Mesenteric fat pad (tissue), 1 donor: Measurements from ENCODE around the gene ZNF280D. TPM values are rescaled to one million over a fixed set of nuclear protein-coding genes. Genes with fewer than 3 reads are reported as not detected.
"Not testable (repeated sequence)": the region's sequence is repeated elsewhere in the genome, so short reads cannot be mapped to it uniquely, and the experiment has no call there.

ENCODE experiments used
- DNase-seq: peaks from one replicate; pipeline ENCODE4 v3.0.0-alpha.2; 2020; ENCODE audit warnings: low spot score
- total RNA-seq: library from RNA; stranded (reverse); fragmentation: NEBNext Ultra II Directional; extraction: Animal tissue kit (Norgen Biotek cat#: 25700); gene quantifications from one replicate; pipeline ENCODE4 v1.2.1, GENCODE V29; 2021
- donor health status: DM: yes; HTN: yes; CAD: no.

ZNF280D gene
- total RNA-seq, 1 donor from 2014 or later, result 37.2 TPM

DNA sequence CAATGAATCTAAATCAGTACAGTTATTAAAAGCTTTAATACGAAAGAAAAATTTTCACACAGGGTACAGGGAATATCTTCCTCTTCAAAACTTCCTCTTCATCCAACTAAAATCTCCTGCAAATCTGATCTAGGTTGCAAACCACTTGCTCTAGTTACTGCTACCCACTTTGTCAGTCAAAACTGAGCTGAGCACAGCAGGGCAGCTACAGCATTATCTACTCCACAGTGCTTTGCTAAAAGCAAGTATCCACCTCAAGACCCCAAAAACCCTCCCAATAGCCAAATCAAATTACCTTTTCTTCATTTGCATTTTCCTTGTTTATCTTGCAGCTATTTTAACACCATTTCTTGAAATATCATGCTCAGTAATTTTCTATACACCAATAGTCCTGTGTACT, 14.7 kb downstream of the ZNF280D start:
- no peak for DNase-seq

DNA sequence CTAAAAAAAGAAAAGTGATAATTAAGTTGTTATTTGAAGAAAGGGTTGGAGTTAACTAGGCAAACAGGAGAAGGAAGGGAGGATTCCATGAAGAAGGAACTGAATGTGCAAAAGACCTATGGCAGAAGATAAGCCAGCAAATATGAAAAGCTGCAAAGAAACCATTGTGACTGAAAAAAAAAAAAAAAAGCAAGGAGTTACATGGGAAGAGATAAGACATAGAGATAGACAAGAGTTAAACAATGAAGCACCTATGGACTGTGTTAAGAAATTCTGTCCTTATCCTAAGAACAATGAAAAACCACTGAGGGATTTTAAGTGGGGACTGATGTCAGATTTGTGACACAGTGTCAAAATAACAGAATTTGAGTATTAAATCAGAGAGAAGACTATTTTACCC, 17.0 kb downstream of the ZNF280D start:
- no peak for DNase-seq

DNA sequence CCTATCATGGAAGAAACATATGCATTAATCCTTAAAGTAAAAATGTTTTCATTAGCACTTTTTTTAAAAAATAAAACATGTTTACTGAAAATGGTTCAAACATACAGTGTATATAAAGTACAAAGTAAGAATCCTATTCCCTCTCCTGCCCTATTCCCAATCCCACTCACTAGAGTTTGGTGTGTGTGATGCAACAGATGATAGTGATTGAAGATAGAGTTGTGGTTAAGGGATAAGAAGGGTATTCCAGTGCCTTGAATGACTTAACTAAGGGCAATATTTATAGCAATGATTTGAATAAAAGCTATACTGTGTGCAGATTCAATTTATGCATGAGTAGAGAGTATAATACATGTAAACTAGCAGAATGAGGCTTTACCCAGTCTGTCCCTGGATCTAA, 18.1 kb downstream of the ZNF280D start:
- no peak for DNase-seq

DNA sequence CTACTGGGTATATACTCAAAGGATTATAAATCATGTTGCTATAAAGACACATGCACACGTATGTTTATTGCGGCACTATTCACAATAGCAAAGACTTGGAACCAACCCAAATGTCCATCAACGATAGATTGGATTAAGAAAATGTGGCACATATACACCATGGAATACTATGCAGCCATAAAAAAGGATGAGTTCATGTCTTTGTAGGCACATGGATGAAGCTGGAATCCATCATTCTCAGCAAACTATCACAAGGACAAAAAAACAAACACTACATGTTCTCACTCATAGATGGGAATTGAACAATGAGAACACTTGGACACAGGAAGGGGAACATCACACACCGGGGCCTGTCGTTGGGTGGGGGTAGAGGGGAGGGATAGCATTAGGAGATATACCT, 23.8 kb downstream of the ZNF280D start:
- not testable (repeated sequence) for DNase-seq

DNA sequence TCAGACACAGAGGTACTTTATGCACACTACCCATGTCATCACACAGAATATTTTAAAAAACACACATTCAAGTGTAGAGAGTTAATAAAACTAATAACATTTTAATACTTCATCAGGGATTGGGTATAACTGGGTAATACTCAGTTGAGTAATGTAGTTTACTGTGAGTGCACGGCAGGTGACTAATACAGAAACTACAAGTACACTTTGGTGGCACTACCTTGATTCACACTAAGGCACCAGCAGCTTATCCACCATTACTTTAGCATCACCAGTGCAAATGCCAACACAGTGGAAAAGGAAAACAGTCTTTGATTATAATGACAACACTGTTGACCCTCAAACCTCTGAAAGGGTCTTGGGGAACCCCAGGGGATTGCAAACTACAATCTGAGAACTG, 33.6 kb downstream of the ZNF280D start:
- no peak for DNase-seq

DNA sequence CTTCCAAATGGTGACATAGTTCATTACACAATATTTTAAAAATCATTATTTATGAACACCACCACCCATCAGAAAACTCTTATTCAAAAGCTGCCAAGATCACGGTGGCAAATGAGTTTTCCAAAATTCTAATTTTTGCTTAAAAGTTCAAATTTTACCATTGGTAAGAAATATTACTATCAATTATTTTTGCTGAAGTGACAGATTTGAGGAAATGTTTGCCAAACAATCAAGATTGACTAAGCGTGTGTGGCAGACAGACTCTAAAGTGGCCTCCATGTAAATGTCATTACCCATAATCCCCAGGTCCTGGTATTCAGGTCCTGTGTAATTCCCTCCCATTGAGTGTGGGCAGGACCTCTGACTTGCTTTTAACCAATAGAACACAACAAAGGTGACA, 35.0 kb downstream of the ZNF280D start:
- DNase-seq, result no peak

DNA sequence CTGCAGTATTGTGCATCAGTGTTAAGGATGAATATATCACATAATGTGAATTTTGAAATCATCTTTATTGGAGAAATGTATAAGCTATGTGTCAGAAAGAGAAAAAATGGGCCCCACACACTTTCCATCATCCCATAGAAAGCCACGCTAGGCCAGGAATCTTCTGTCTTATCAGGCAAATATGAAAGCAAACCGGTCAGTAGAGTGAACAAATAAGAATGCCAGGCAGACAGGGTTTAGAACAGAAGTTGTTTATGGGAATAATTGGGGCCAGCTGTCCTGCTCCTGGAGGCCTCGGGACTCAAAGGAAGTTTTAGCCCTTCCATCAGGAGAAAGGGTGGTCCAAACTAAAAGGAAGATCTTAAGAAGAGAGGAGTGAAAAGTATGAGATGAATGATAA, 39.5 kb downstream of the ZNF280D start:
- DNase-seq, result no peak

DNA sequence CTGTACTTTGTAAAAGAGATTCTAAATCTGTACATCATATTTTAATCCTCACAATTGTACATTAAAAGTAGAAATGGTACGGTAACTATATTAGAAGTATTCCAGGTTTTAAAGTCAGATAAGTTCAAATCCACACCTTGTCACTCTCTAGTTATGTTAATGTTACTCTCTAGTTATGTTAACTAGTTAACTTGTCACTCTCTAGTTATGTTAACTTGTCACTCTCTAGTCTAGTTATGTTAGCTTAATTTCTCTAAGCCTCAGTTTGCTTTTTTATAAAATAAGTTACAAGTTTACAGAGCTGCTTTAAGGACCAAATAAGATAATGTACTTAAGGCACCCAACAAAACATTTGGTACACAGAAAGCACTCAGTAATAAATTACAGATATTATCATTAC, 42.6 kb downstream of the ZNF280D start:
- no peak for DNase-seq

DNA sequence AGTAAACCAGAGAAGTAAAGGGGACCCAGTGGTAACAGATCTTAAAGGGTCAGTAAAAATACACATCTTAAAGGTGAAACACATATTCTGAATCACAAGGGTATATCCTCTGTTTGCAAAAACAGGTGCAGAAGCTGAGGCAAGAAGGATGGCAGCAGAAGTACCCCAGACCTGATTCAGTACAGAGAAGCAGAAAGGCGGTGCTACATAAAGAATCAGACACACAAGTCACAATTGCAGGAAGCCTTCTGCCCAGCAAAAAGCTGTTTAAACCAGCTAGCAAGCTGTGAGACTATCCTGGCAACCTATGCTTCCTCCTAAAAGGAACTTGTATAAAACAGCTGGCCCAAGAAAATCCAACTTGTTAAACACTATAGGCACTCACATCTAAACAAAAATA, 49.4 kb downstream of the ZNF280D start:
- DNase-seq, result no peak

DNA sequence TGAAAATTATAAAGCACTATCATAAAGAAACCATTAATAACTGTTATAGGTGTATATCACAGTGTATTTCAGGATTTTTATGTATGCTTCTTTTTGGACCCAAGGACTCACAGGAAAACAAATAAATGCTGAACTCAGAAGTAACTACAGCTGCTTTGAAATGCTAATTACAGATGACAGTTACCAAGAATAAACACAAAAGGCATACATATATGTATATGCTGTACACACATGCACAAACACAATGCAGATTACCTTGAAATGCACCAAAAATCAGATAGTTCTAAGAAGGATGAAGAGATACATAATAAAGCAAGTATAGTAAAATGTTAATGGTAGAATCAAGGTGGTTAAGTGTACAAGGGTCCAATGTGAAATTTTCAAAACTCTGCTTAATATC, 52.2 kb downstream of the ZNF280D start:
- no peak for DNase-seq

DNA sequence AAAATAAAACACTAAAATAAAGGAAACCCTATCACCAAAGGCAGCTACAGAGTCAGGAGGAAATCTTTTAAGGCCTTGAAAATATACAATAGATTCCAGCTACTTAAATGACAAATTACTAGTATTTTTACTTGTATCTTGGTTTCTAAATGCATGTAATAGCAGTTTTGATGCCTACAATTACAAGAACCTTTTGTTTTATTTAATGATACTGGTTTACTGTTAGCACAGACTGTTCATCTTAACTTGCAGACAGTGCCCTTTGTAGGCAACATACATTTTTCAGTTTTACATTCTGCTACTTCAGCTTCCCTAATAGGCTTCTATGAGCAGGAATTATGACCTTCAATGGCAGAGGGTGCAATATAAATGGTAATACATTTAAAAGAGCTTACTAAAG, 54.1 kb downstream of the ZNF280D start:
- no peak for DNase-seq

DNA sequence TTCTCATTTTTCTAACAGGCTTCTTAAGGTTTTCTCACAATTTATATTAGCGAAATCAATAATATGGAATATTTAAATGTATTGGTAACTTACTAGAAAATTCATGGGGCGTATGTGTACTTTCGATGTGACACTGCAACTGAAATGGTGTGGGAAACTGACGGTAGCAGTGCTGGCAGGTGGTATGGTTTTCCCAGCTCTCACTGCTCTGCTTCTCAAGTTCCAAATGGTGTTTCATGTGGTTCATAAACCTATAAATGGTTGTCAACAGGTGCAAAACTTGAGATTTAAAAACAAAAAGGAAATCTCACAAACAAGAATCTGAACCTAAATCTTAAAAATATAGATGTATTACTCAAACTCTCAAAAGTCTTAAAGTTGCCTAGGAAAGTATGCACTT, 54.7 kb downstream of the ZNF280D start:
- no peak for DNase-seq

DNA sequence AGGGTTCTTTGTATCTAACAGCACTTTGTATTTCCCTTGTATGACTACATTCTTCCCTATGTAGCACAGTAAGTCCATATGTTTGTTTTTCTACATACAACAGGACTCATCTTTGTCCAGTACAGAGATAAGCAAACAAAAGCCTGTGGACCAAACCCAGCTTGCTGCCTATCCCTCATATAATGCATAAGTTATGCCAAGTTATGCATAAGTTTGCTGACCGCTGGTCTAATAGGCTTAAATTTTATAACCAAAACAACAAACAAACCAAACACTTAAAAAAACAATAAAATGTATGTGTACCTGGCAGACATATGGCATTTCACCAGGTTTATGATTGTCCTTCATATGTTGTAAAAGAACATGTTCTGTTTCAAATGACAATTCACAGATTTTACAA, 56.0 kb downstream of the ZNF280D start:
- DNase-seq, result no peak

DNA sequence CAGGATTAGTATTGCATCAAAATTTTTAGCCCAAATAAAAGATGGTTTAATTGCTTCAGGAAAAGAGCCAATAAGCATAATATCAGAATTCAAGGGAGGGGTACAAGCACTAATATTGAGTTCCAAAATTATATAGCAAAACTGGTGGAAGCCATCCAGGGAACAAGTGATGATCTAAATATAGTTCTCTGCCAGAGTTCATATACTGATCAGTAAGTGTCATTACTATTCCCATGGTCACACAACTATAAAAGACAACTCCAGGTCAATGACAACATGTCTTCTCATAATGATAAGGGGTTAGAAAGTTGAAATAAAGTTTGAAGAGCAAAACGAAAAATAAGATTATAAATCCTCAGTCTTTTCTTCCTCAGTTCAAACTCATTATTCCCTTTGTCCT, 57.4 kb downstream of the ZNF280D start:
- no peak for DNase-seq

DNA sequence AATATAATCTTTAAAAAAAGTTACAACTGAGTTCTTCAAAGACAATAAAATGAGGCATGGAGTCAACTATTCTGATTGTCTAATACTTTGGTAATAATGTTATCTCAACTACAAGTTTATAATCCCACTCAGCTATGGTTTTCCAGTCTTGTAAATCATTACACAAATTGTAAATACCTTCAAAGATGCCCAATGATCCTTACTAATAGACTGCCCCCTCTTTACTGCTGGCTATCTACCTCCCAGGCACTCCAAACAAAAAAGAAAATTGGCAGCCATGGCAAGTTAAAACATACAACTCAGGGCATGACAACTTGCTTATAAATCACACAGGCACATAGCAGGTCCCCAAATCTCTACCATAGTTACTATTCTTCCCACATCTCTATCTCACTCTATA, 58.5 kb downstream of the ZNF280D start:
- no peak for DNase-seq

DNA sequence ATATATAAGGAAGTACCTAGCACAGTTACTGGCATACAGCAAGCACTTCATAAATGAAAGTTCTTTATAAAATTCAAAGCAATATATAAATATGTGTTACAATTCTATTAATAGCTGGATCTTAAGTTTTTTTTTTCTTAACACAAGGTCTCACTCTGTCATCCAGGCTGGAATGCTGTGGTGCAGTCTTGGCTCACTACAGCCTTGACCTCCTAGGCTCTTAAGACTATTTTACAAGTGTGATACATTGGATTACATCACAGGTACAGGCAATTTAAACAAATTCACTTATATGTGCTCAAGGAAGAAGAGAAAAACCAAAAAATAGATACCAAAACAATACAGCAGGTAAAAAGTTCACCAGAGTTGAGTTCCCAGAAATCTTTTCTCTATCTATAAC, 60.6 kb downstream of the ZNF280D start:
- no peak for DNase-seq

DNA sequence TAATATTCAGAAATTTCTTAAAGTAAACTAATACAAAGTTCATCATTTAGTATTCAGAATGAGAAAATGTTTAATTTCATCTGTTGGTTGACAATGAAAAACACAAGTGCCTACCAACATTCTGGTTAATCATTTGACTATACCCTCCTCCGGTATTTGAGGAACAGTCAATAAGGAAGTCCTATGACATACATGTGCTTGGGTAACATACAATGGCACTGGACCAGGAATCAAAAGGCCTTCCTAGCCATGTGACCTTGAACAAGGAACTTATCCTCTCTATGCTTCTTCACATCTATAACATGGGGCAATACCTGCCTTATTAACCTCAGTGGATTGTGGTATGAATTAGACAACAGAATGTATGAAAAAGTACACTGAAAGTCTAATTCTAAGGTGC, 65.8 kb downstream of the ZNF280D start:
- DNase-seq, result no peak

DNA sequence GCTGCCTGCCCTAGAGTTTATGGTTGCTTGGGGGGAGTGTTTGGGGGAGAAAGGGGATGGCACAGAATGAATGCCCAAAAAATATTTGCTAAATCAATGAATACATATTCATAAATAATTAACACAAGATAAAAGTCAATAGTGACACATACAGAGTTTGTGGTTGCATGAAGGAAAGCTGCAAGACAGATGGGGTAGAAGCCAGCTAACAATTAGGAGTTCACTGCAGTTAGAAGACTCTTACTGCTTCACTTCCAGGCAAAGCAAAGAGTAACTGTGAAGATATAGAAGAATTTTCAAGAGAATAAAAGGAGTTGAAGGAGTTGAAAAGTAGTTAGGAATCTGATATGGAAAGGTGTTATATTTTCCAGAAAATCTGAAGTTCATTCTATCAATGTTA, 72.4 kb downstream of the ZNF280D start:
- DNase-seq, result no peak

DNA sequence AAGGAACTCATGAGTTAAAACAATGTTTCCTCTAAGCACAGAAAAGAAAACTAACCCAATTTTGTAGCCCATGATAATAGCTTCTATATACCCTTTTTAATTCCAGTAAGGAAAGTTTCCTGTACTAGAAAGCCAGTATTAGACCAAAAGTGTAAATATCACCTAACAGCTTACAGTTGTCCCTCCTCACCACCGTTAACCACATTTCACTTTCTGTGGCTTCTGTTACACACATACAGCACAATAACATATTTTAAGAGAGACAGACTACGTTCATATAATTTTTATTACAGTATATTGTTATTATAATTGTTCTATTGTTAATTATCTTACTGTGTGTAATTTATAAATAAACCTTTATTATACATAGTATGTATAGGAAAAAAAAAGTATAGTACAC, 74.1 kb downstream of the ZNF280D start:
- DNase-seq, result no peak

DNA sequence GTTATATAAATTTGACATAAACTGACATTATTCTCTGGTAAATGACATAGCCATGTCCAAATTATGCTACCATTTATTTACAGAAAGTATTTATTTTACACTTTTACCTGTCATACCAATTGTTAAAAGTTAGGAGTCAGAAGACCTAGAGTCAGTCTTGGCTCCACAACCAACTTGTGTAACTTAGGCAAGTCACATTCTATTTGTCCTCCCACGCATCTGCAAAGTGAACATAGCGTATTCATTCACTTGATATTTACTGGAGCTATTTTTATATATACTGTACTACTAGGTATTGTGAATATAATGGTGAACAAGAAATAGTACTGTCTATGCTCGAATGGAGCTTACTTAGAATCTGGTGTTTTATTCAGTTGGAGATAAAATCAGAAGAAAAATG, 78.7 kb downstream of the ZNF280D start:
- no peak for DNase-seq

DNA sequence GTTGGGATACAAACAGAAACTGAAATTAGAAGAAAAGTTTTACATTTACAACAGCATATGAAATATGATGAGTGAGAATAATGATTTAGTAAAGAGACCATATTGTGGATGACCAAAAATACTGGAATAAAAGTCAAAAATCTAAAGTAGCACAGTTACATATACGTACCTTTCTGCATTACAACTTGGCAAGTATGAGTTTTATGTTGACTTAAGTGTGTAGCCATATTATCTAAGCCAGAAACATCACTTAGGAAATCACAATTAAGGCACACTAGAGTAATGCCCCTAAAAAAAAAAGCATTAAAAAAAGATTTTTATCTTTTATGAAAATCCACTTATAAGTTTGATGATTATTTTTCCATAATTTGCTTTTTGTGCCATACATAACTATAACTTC, 79.1 kb downstream of the ZNF280D start:
- DNase-seq, result no peak

DNA sequence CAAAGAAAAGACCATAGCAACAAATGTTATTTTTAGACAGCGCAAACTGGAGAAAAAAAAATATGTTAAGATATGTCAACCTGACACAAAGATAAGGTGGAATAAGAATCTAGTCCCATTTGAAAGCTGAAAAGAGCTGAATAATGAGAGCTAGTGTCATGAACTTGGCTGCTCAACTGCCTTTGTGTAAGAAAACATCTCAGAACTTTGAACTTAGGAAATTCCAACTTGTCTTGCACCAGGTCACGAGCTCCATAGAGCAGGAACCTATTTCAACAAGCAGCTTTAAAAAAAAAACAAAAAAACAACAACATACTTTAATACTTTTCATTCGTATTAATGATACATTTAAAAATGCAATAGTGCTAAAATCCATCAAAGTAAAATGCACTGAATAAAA, 79.5 kb downstream of the ZNF280D start:
- DNase-seq, result no peak

DNA sequence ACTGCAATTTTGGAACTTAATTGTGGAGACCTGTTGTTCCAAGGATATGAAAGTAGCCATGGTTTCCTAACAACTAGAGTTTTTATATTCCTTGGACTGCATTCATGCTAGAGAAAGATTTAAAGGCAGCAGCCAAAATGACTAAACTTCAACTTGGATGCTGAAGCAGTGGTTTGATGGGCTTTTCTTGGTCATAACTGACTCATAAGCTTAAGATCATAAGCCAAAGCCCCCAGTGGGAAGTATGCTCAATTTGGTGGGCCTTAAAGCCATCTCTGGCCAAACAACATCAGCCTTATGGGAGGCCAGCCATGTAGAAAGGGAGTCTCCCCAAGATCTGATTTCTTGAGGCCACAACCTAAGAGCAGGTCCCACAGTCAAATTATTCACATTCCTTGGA, 80.2 kb downstream of the ZNF280D start:
- DNase-seq, result no peak

DNA sequence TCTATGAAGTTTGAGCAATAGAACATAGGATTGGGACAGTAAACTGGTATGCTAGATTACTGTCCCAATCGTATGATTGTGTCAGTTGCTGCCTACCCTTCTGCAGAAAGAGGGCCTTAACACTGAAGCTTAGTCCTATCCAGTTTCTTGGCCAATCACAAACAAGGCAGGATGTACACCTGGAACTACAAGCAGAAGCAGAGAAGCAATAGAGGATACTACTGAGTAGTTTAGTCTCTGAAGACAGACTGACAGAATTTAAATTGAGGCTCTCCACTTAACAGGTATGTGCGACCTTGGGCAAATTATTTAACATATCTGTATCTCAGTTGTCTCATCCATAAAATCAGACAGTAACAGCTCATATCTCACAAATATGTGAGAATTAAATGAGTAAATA, 85.0 kb downstream of the ZNF280D start:
- no peak for DNase-seq

DNA sequence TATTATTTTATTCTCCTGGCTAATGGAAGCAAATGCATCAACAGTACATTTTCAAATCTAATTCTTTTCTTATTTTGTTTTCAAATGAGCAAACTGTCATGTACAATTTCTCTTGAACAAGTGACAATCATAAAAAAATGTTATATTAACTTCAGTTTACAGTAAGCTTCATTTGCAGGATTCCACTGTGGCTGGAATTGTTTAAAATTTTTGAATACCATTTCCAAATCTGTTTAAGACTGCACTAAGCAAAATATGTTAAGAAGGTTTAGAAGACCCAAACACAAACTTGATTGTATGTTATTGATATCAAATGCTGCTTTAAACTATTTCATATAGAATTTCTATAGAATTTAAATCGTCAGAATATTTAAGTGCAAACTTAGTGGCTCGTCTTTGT, 92.8 kb downstream of the ZNF280D start:
- DNase-seq, result no peak
